Stomach (tissue), 4 donors: ENCODE data around the gene CLCA1.
"Not testable (repeated sequence)": the region's sequence is repeated elsewhere in the genome, so short reads cannot be mapped to it uniquely, and the experiment has no call there.

ENCODE experiments used
- EP300 ChIP-seq: sonication (generic); formaldehyde crosslinking; IDR thresholded peaks from one replicate; pipeline ENCODE4 v1.6.1; 2017; ENCODE audit warnings: antibody characterized with exemption
- POLR2A ChIP-seq, 4 donors: fragments of 450-650 bp; IDR thresholded peaks; one replicate each; pipeline ENCODE4 v1.6.1; 2016; ENCODE audit warnings: antibody characterized with exemption in 4 of 4, control low read depth in 2 of 4, mild to moderate bottlenecking in 1 of 4, moderate library complexity in 1 of 4
- POLR2AphosphoS5 ChIP-seq, 3 donors: sonication (generic); formaldehyde crosslinking; IDR thresholded peaks; one replicate each; pipeline ENCODE4 v1.6.1; 2016; ENCODE audit warnings: antibody characterized with exemption in 3 of 3
- TF ChIP-seq, protein P1 (sequence below), 7 experiments: fragments of 450-650 bp in 4 of 7; fragments of 200-600 bp in 3 of 7; sonication (generic) in 3 of 7; IDR thresholded peaks; one replicate each; pipeline ENCODE4 v1.5.1; 2016 to 2019; ENCODE audit warnings: antibody characterized with exemption in 7 of 7, control low read depth in 2 of 7, mild to moderate bottlenecking in 1 of 7

DNA sequence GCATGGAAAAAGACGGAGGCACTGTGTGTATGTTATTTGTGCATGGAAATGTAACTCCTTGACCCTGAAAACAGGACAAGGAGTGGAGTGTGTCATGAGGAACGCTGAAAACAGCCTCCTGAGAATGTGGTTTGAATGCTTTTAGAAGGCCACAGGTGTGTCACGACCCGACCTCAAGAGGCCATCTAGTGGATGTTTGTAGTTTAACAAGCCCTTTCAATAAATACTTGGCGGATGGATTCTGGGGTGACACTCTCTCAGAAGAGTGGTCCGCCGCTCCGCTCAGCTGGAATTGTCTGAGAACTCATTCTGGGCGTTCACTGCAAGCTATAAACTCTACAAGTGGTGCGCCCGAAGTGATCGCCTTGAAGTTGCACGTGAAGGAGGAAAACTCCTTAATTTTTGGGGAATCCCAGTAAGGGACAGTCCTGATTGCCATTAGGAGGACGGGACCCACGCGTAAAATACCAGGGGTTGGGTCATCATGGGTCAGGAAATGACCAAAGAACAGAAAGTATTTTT is 33.5 kb downstream of the CLCA1 start:
- TF ChIP-seq, protein P1, sequence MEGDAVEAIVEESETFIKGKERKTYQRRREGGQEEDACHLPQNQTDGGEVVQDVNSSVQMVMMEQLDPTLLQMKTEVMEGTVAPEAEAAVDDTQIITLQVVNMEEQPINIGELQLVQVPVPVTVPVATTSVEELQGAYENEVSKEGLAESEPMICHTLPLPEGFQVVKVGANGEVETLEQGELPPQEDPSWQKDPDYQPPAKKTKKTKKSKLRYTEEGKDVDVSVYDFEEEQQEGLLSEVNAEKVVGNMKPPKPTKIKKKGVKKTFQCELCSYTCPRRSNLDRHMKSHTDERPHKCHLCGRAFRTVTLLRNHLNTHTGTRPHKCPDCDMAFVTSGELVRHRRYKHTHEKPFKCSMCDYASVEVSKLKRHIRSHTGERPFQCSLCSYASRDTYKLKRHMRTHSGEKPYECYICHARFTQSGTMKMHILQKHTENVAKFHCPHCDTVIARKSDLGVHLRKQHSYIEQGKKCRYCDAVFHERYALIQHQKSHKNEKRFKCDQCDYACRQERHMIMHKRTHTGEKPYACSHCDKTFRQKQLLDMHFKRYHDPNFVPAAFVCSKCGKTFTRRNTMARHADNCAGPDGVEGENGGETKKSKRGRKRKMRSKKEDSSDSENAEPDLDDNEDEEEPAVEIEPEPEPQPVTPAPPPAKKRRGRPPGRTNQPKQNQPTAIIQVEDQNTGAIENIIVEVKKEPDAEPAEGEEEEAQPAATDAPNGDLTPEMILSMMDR (IDR thresholded peaks at IDR 0.05), result peak in 3 of 7 experiments; percentile 15 to 45 (median 34)
- not testable (repeated sequence) for TF ChIP-seq EP300; POLR2A (IDR thresholded peaks at IDR 0.05); POLR2AphosphoS5 (IDR thresholded peaks at IDR 0.05)
